GM12865 (cell line): ENCODE data around the gene ADH5.
"Not testable (repeated sequence)": the region's sequence is repeated elsewhere in the genome, so short reads cannot be mapped to it uniquely, and the experiment has no call there.

Source experiments
- DNase-seq: peaks from one replicate; pipeline ENCODE4 v3.0.0; 2010; ENCODE audit warnings: low read depth
- H3K4me3 ChIP-seq: 2 replicates; pipeline ENCODE4 v1.5.1; 2011; ENCODE audit warnings: mild to moderate bottlenecking, low read depth, low read length, control low read depth
- CTCF ChIP-seq: IDR thresholded peaks from 2 replicates; pipeline ENCODE4 v1.5.1; 2011; ENCODE audit warnings: low read length, control low read depth, low read depth, inconsistent platforms; ENCODE audit not compliant: insufficient read depth; ENCODE audit errors: missing control alignments

Gene ADH5

GRCh38 chr4:99074816-99075215 is 13.8 kb downstream of the ADH5 start:
- no peak for TF ChIP-seq CTCF
- no peak for DNase-seq
- no peak overlapping the region for H3K4me3 ChIP-seq

- no peak for TF ChIP-seq CTCF
- no peak for DNase-seq
- no peak overlapping the region for H3K4me3 ChIP-seq
Observed at GRCh38 chr4:99071159-99071558, 17.4 kb downstream of the ADH5 start.

GRCh38 chr4:99067617-99068016 is 21.0 kb downstream of the ADH5 start:
- no peak for TF ChIP-seq CTCF
- H3K4me3 ChIP-seq, result no peak overlapping the region
- DNase-seq, result no peak

- DNase-seq, H3K4me3 ChIP-seq: not testable (repeated sequence)
Observed at GRCh38 chr4:99065521-99065920, 23.1 kb downstream of the ADH5 start.

- TF ChIP-seq CTCF, result no peak
- no peak overlapping the region for H3K4me3 ChIP-seq
- no peak for DNase-seq
Observed at GRCh38 chr4:99062120-99062519, 26.5 kb downstream of the ADH5 start.

GRCh38 chr4:99061048-99061700 is 27.4 kb downstream of the ADH5 start:
- TF ChIP-seq CTCF, result no peak
- H3K4me3 ChIP-seq, result no peak overlapping the region
- DNase-seq, result no peak

- no peak for TF ChIP-seq CTCF
- DNase-seq, result no peak
- H3K4me3 ChIP-seq, result no peak overlapping the region
Observed at GRCh38 chr4:99059550-99059949, 29.0 kb downstream of the ADH5 start.

GRCh38 chr4:99058228-99058627 is 30.4 kb downstream of the ADH5 start:
- DNase-seq, result no peak
- no peak for TF ChIP-seq CTCF

More at GRCh38 chr4:99058228-99058627, 30.4 kb downstream of the ADH5 start:
- no peak overlapping the region for H3K4me3 ChIP-seq
